H9 (cell line): ENCODE measurements around the gene LRP2BP. TPM values are rescaled to one million over a fixed set of nuclear protein-coding genes. Genes with fewer than 3 reads are reported as not detected.
A peak's percentile ranks its signal among the peaks of the same experiment; 100 is the strongest.

Source experiments
- DNase-seq: peaks from one replicate; pipeline ENCODE4 v3.0.0-alpha.2; 2017
- H2AFZ ChIP-seq: one replicate; pipeline ENCODE4 v1.6.1; 2013; ENCODE audit warnings: mild to moderate bottlenecking, low read length, control low read depth, moderate library complexity
- H2AK5ac ChIP-seq: 2 replicates; pipeline ENCODE4 v1.6.1; 2013; ENCODE audit warnings: low read length, control low read depth, mixed read lengths; ENCODE audit not compliant: insufficient read length
- H2BK120ac ChIP-seq: one replicate; pipeline ENCODE4 v1.6.1; 2013; ENCODE audit warnings: low read depth, mild to moderate bottlenecking, low read length, control low read depth, inconsistent platforms; ENCODE audit not compliant: poor library complexity, severe bottlenecking
- H2BK12ac ChIP-seq: 2 replicates; pipeline ENCODE4 v1.6.1; 2013; ENCODE audit warnings: low read length, control low read depth, mixed read lengths, low read depth; ENCODE audit not compliant: insufficient read length
- H2BK15ac ChIP-seq: 2 replicates; pipeline ENCODE4 v1.6.1; 2013; ENCODE audit warnings: low read depth, low read length, control low read depth
- H2BK20ac ChIP-seq: one replicate; pipeline ENCODE4 v1.6.1; 2013; ENCODE audit warnings: low read depth, mild to moderate bottlenecking, low read length, control low read depth, inconsistent platforms; ENCODE audit not compliant: poor library complexity, severe bottlenecking
- H2BK5ac ChIP-seq: 2 replicates; pipeline ENCODE4 v1.6.1; 2013; ENCODE audit warnings: low read length, control low read depth, mixed read lengths; ENCODE audit not compliant: insufficient read length
- H3K14ac ChIP-seq: 2 replicates; pipeline ENCODE4 v1.6.1; 2013; ENCODE audit warnings: low read length, control low read depth; ENCODE audit not compliant: insufficient read depth
- H3K18ac ChIP-seq: 2 replicates; pipeline ENCODE4 v1.6.1; 2013; ENCODE audit warnings: low read depth, mild to moderate bottlenecking, mixed read lengths, low read length, control low read depth; ENCODE audit not compliant: insufficient read length
- H3K23ac ChIP-seq: 2 replicates; pipeline ENCODE4 v1.6.1; 2013; ENCODE audit warnings: low read length, control low read depth, mixed read lengths, low read depth; ENCODE audit not compliant: insufficient read length
- H3K23me2 ChIP-seq: 2 replicates; pipeline ENCODE4 v1.6.1; 2013; ENCODE audit warnings: low read depth, mild to moderate bottlenecking, mixed read lengths, low read length, control low read depth; ENCODE audit not compliant: insufficient read length, poor library complexity, severe bottlenecking
- H3K27ac ChIP-seq: 2 replicates; pipeline ENCODE4 v1.5.1; 2013; ENCODE audit warnings: low read length, control low read depth, mixed read lengths, low read depth; ENCODE audit not compliant: insufficient read length
- H3K27me3 ChIP-seq: 2 replicates; pipeline ENCODE4 v1.6.1; 2013; ENCODE audit warnings: low read length, control low read depth, inconsistent platforms; ENCODE audit not compliant: insufficient read depth
- H3K4ac ChIP-seq: 2 replicates; pipeline ENCODE4 v1.6.1; 2013; ENCODE audit warnings: low read depth, mild to moderate bottlenecking, control low read depth, inconsistent platforms, low read length, moderate library complexity
- H3K4me1 ChIP-seq: 2 replicates; pipeline ENCODE4 v1.6.1; 2013; ENCODE audit warnings: low read length, control low read depth, inconsistent platforms; ENCODE audit not compliant: insufficient read depth
- H3K4me2 ChIP-seq: 2 replicates; pipeline ENCODE4 v1.6.1; 2013; ENCODE audit warnings: low read length, control low read depth, mixed read lengths; ENCODE audit not compliant: insufficient read length, insufficient read depth
- H3K56ac ChIP-seq: 2 replicates; pipeline ENCODE4 v1.6.1; 2013; ENCODE audit warnings: low read depth, mild to moderate bottlenecking, mixed read lengths, low read length, control low read depth; ENCODE audit not compliant: insufficient read length
- H3K79me1 ChIP-seq: 2 replicates; pipeline ENCODE4 v1.6.1; 2013; ENCODE audit warnings: low read depth, mild to moderate bottlenecking, moderate library complexity, low read length, control low read depth, inconsistent platforms; ENCODE audit not compliant: insufficient read depth, poor library complexity, severe bottlenecking
- H3K79me2 ChIP-seq: 2 replicates; pipeline ENCODE4 v1.6.1; 2013; ENCODE audit warnings: low read length, control low read depth, inconsistent platforms; ENCODE audit not compliant: insufficient read depth
- H3K9ac ChIP-seq: 2 replicates; pipeline ENCODE4 v1.6.1; 2013; ENCODE audit warnings: low read length, control low read depth, mixed read lengths; ENCODE audit not compliant: insufficient read length; ENCODE audit errors: extremely low read depth
- H3K9me3 ChIP-seq: one replicate; pipeline ENCODE4 v1.6.1; 2013; ENCODE audit warnings: low read depth, low read length, inconsistent platforms; ENCODE audit not compliant: control insufficient read depth
- H3T11ph ChIP-seq: one replicate; pipeline ENCODE4 v1.6.1; 2013; ENCODE audit warnings: mild to moderate bottlenecking, low read length, control low read depth, inconsistent platforms
- H4K20me1 ChIP-seq: one replicate; pipeline ENCODE4 v1.6.1; 2013; ENCODE audit not compliant: control insufficient read depth, insufficient read length, insufficient read depth
- H4K5ac ChIP-seq: 2 replicates; pipeline ENCODE4 v1.6.1; 2013; ENCODE audit warnings: low read depth, mild to moderate bottlenecking, mixed read lengths, low read length, control low read depth; ENCODE audit not compliant: insufficient read length
- H4K8ac ChIP-seq: replicated peaks from 2 replicates; pipeline ENCODE4 v1.6.1; 2013; ENCODE audit warnings: low read length, control low read depth, mixed read lengths, low read depth; ENCODE audit not compliant: insufficient read length
- H4K91ac ChIP-seq: 2 replicates; pipeline ENCODE4 v1.6.1; 2013; ENCODE audit warnings: low read depth, mild to moderate bottlenecking, moderate library complexity, mixed read lengths, low read length, control low read depth; ENCODE audit not compliant: insufficient read length
- H3K27ac Mint-ChIP-seq, 3 experiments: 2 replicates in 2 of 3; 3 replicates in 1 of 3; pipeline ENCODE4 v1.8.0; 2020 to 2021; ENCODE audit warnings: mixed read lengths in 3 of 3, mild to moderate bottlenecking in 1 of 3, moderate library complexity in 1 of 3
- H3K27me3 Mint-ChIP-seq: 2 replicates; pipeline ENCODE4 v1.8.0; 2021; ENCODE audit warnings: low read depth, mild to moderate bottlenecking, moderate library complexity, mixed read lengths
- H3K36me3 Mint-ChIP-seq, 3 experiments: 2 replicates in 2 of 3; 3 replicates in 1 of 3; pipeline ENCODE4 v1.8.0; 2020 to 2021; ENCODE audit warnings: low read depth in 3 of 3, mixed read lengths in 3 of 3; ENCODE audit not compliant: insufficient read depth in 1 of 3
- H3K4me1 Mint-ChIP-seq, 2 experiments: 2 replicates each; pipeline ENCODE4 v1.8.0; 2020; ENCODE audit warnings: mixed read lengths in 2 of 2
- H3K4me3 Mint-ChIP-seq, 2 experiments: 2 replicates in 1 of 2; 3 replicates in 1 of 2; pipeline ENCODE4 v1.8.0; 2020 to 2021; ENCODE audit warnings: mild to moderate bottlenecking in 2 of 2, mixed read lengths in 2 of 2, moderate library complexity in 1 of 2
- H3K9me3 Mint-ChIP-seq, 2 experiments: 2 replicates in 1 of 2; 3 replicates in 1 of 2; pipeline ENCODE4 v1.8.0; 2020; ENCODE audit warnings: mild to moderate bottlenecking in 2 of 2, mixed read lengths in 2 of 2, moderate library complexity in 1 of 2
- WGBS: extraction: QIAGEN DNeasy Blood & Tissue Kit; methylation state at CpG from one replicate; pipeline ENCODE4 v1.1.7; 2013; ENCODE audit warnings: missing lambda C conversion rate, low lambda C conversion rate, mixed read lengths; ENCODE audit not compliant: insufficient read length; ENCODE audit errors: extremely low coverage; 5-methylcytosine and 5-hydroxymethylcytosine counted together
- total RNA-seq: library from RNA; stranded (reverse); gene quantifications from 2 replicates; pipeline ENCODE4 v1.2.1, GENCODE V29; 2021
- TF ChIP-seq, protein P1 (sequence below): fragments of 200-600 bp; sonication (generic); conservative IDR thresholded peaks from 3 replicates; pipeline ENCODE4 v1.8.0; 2021; ENCODE audit warnings: antibody characterized with exemption, mild to moderate bottlenecking

LRP2BP gene
- total RNA-seq, 1 experiment from 2014 or later = 0.46 TPM

DNA sequence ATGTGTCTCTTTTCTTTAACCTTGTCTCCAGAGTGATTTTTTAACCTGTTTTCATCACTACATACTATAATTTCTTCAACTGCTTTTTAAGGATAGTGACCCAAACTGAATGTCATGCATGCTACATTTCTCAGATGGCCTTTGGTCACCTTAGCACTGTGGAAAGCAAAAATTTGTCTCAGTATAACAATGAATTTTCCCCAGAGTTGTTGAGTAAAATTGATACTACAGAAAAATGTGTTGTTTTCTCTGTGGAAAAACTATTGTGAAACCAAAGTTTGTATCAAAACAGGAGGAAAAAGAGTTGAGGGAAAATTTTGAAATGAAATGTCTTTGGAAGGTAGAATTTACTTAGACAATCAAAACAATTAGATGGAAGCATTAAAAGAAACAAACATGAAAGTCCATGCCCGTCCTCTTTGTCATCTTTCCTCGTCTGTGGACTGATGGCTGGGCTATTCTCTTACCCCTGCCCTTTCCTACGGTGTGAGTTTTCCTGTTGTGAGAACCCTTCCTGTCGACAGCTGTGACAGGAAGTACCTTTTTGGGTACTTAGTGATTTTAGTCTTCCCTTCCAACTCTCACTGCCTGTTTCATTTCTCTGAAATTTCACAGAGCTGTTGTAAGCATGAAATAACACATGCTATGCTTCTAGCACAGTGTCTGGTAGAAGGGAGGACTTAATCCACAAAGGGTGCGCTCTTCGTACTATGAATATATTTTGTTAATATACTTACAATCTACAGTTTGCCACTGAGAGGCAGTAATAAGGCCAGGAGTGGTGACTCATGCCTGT lies 50.8 kb downstream of the LRP2BP start:
- no peak overlapping the region for H3K4me3 Mint-ChIP-seq
- H2BK15ac ChIP-seq = no peak overlapping the region
- H3K79me2 ChIP-seq = no peaks in the 10 kb centered on the region
- no peak overlapping the region for H3K56ac ChIP-seq
- H2BK20ac ChIP-seq = no peak overlapping the region
- H3K4me2 ChIP-seq = no peak overlapping the region
- H3K14ac ChIP-seq = no peak overlapping the region
- H2AFZ ChIP-seq = no peak overlapping the region
- H3K36me3 Mint-ChIP-seq = peaks cover 11 to 60% (median 50%) of the 10 kb centered on the region in 3 experiments
- no peak overlapping the region for H2BK120ac ChIP-seq
- DNase-seq = no peak
- H3K18ac ChIP-seq = no peak overlapping the region
- no peak overlapping the region for H3K4ac ChIP-seq
- no peaks in the 10 kb centered on the region for H4K20me1 ChIP-seq
- no CpG with 5 or more reads among the region's 6 CpGs for WGBS
- H3K23ac ChIP-seq = no peak overlapping the region
- no peak overlapping the region for H2BK5ac ChIP-seq
- H3K9ac ChIP-seq = no peak overlapping the region
- no peaks in the 10 kb centered on the region for H3K27me3 Mint-ChIP-seq
- no peak overlapping the region for H4K91ac ChIP-seq
- H3K4me1 ChIP-seq = no peaks in the 10 kb centered on the region
- TF ChIP-seq, protein P1, sequence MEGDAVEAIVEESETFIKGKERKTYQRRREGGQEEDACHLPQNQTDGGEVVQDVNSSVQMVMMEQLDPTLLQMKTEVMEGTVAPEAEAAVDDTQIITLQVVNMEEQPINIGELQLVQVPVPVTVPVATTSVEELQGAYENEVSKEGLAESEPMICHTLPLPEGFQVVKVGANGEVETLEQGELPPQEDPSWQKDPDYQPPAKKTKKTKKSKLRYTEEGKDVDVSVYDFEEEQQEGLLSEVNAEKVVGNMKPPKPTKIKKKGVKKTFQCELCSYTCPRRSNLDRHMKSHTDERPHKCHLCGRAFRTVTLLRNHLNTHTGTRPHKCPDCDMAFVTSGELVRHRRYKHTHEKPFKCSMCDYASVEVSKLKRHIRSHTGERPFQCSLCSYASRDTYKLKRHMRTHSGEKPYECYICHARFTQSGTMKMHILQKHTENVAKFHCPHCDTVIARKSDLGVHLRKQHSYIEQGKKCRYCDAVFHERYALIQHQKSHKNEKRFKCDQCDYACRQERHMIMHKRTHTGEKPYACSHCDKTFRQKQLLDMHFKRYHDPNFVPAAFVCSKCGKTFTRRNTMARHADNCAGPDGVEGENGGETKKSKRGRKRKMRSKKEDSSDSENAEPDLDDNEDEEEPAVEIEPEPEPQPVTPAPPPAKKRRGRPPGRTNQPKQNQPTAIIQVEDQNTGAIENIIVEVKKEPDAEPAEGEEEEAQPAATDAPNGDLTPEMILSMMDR = no peak
- H3K4me1 Mint-ChIP-seq = peaks cover 0 to 7% of the 10 kb centered on the region in 2 experiments
- no peak overlapping the region for H4K5ac ChIP-seq
- 0 out of 7 replicates have a peak overlapping the region, but pooled peaks of 1 of the 3 experiments have one; percentile 72 for H3K27ac Mint-ChIP-seq
- H3K79me1 ChIP-seq = peaks cover 3% of the 10 kb centered on the region
- no peak overlapping the region for H2AK5ac ChIP-seq
- H3K27ac ChIP-seq = no peak overlapping the region
- H3K9me3 Mint-ChIP-seq = peaks cover 0 to 3% of the 10 kb centered on the region in 2 experiments; a peak in 1 of 5 replicates
- no peak overlapping the region for H4K8ac ChIP-seq
- H3K23me2 ChIP-seq = no peaks in the 10 kb centered on the region
- H3K27me3 ChIP-seq = no peaks in the 10 kb centered on the region
- H3K9me3 ChIP-seq = no peaks in the 10 kb centered on the region
- H2BK12ac ChIP-seq = no peak overlapping the region
- no peak overlapping the region for H3T11ph ChIP-seq
